IMR-90 (cell line): ENCODE measurements around the gene CYB561D2. TPM values are rescaled to one million over a fixed set of nuclear protein-coding genes. Genes with fewer than 3 reads are reported as not detected.

ENCODE experiments used
- ATAC-seq: fragments of 200-7000 bp; cut with Tn5 transposase; 2 replicates; pipeline ENCODE4 v1.9.1; 2020; ENCODE audit warnings: low read depth, mild to moderate bottlenecking, moderate library complexity
- BruUV-seq: library from RNA; stranded (reverse); fragments of 400-500 nt; replicated peaks from 2 replicates; lab custom pipeline; 2021; lab: Mats Ljungman, UMichigan
- CTCF ChIA-PET: fragments of 300-600 bp; formaldehyde crosslinking; extraction: SDS; loops from one replicate; lab custom pipeline; 2021; ENCODE audit warnings: antibody characterized with exemption; lab: Yijun Ruan, JAX
- POLR2A ChIA-PET: fragments of 300-600 bp; sonication (Branson Sonifier 250); formaldehyde crosslinking; loops from one replicate; lab custom pipeline; 2022; ENCODE audit warnings: antibody characterized with exemption; ENCODE audit not compliant: unreplicated experiment; lab: Charles Lee
- DNase-seq: peaks from one replicate; pipeline ENCODE4 v3.0.0; 2013
- H2AFZ ChIP-seq: replicated peaks from 2 replicates; pipeline ENCODE3; 2013; ENCODE audit warnings: low read length, mild to moderate bottlenecking; ENCODE audit not compliant: poor library complexity
- H2AK5ac ChIP-seq: 2 replicates; pipeline ENCODE4 v1.6.1; 2013; ENCODE audit warnings: low read depth, low read length, inconsistent platforms
- H2AK9ac ChIP-seq: replicated peaks from 2 replicates; pipeline ENCODE3; 2013; ENCODE audit warnings: mild to moderate bottlenecking, low read depth, low read length, moderate library complexity; ENCODE audit not compliant: poor library complexity
- H2BK120ac ChIP-seq: 2 replicates; pipeline ENCODE4 v1.6.1; 2013; ENCODE audit warnings: low read depth, low read length, inconsistent platforms
- H2BK15ac ChIP-seq: 3 replicates; pipeline ENCODE4 v1.6.1; 2013; ENCODE audit warnings: low read depth, low read length, inconsistent platforms
- H2BK20ac ChIP-seq: 2 replicates; pipeline ENCODE4 v1.6.1; 2013; ENCODE audit warnings: low read depth, mild to moderate bottlenecking, inconsistent platforms, low read length, moderate library complexity
- H2BK5ac ChIP-seq: 2 replicates; pipeline ENCODE4 v1.6.1; 2013; ENCODE audit warnings: mild to moderate bottlenecking, low read depth, low read length, inconsistent platforms; ENCODE audit not compliant: poor library complexity, severe bottlenecking
- H3K14ac ChIP-seq: replicated peaks from 2 replicates; pipeline ENCODE4 v1.6.1; 2013; ENCODE audit warnings: low read depth, low read length, inconsistent platforms
- H3K18ac ChIP-seq: 2 replicates; pipeline ENCODE4 v1.6.1; 2013; ENCODE audit warnings: low read depth, low read length, control low read depth
- H3K23ac ChIP-seq: 2 replicates; pipeline ENCODE4 v1.6.1; 2013; ENCODE audit warnings: low read depth, low read length, inconsistent platforms
- H3K27ac ChIP-seq: 2 replicates; pipeline ENCODE4 v1.5.1; 2013; ENCODE audit warnings: mild to moderate bottlenecking, control low read depth, low read length; ENCODE audit not compliant: insufficient read depth
- H3K27me3 ChIP-seq: 2 replicates; pipeline ENCODE4 v1.6.1; 2013; ENCODE audit warnings: low read length; ENCODE audit not compliant: control insufficient read depth, insufficient read depth
- H3K36me3 ChIP-seq: 2 replicates; pipeline ENCODE4 v1.6.1; 2013; ENCODE audit warnings: low read length, mixed read lengths; ENCODE audit not compliant: control insufficient read depth, insufficient read depth
- H3K4ac ChIP-seq: 2 replicates; pipeline ENCODE4 v1.6.1; 2013; ENCODE audit warnings: low read depth, low read length, inconsistent platforms
- H3K4me1 ChIP-seq: 2 replicates; pipeline ENCODE4 v1.6.1; 2013; ENCODE audit warnings: low read length, mixed read lengths; ENCODE audit not compliant: control insufficient read depth, insufficient read depth
- H3K4me2 ChIP-seq: 2 replicates; pipeline ENCODE4 v1.6.1; 2013; ENCODE audit warnings: low read depth, mild to moderate bottlenecking, control low read depth, low read length, moderate library complexity
- H3K4me3 ChIP-seq: 2 replicates; pipeline ENCODE4 v1.5.1; 2013; ENCODE audit warnings: low read depth, mild to moderate bottlenecking, control low read depth, low read length, moderate library complexity; ENCODE audit not compliant: insufficient read depth
- H3K56ac ChIP-seq: 2 replicates; pipeline ENCODE4 v1.6.1; 2013; ENCODE audit warnings: low read length, inconsistent platforms; ENCODE audit not compliant: insufficient read depth; ENCODE audit errors: extremely low read depth
- H3K79me1 ChIP-seq, 2 experiments: 2 replicates each; pipeline ENCODE4 v1.6.1; 2013; ENCODE audit warnings: low read length in 2 of 2, inconsistent platforms in 1 of 2, low read depth in 1 of 2
- H3K9ac ChIP-seq: 2 replicates; pipeline ENCODE4 v1.6.1; 2013; ENCODE audit warnings: low read depth, low read length, control low read depth
- H3K9me1 ChIP-seq: 2 replicates; pipeline ENCODE4 v1.6.1; 2013; ENCODE audit warnings: low read length, inconsistent platforms; ENCODE audit not compliant: insufficient read depth
- H3K9me3 ChIP-seq: 2 replicates; pipeline ENCODE4 v1.6.1; 2013; ENCODE audit warnings: low read length; ENCODE audit not compliant: control insufficient read depth, insufficient read depth
- H4K20me1 ChIP-seq: 2 replicates; pipeline ENCODE4 v1.6.1; 2013; ENCODE audit warnings: low read length, inconsistent platforms; ENCODE audit not compliant: insufficient read depth
- H4K5ac ChIP-seq: 2 replicates; pipeline ENCODE4 v1.6.1; 2013; ENCODE audit warnings: mild to moderate bottlenecking, low read depth, low read length, control low read depth
- H4K8ac ChIP-seq, 2 experiments: 2 replicates each; pipeline ENCODE4 v1.6.1; 2013; ENCODE audit warnings: low read depth in 2 of 2, low read length in 2 of 2, control low read depth in 1 of 2, inconsistent platforms in 1 of 2
- H4K91ac ChIP-seq: 2 replicates; pipeline ENCODE4 v1.6.1; 2013; ENCODE audit warnings: low read depth, low read length, inconsistent platforms; ENCODE audit not compliant: insufficient read depth
- BHLHE40 ChIP-seq: fragments of 150-350 bp; IDR thresholded peaks from 2 replicates; pipeline ENCODE4 v1.6.1; 2016; ENCODE audit warnings: mild to moderate bottlenecking, low read depth, low read length
- CEBPB ChIP-seq: IDR thresholded peaks from 2 replicates; pipeline ENCODE4 v1.6.1; 2012; ENCODE audit warnings: low read depth, low read length, improper control_type of control experiment
- CHD1 ChIP-seq: IDR thresholded peaks from 2 replicates; pipeline ENCODE4 v1.6.1; 2012; ENCODE audit warnings: low read depth, low read length, improper control_type of control experiment
- FOS ChIP-seq: fragments of 150-350 bp; IDR thresholded peaks from 2 replicates; pipeline ENCODE4 v1.6.1; 2016; ENCODE audit warnings: low read depth, low read length
- MAFK ChIP-seq: IDR thresholded peaks from 2 replicates; pipeline ENCODE4 v1.6.1; 2012; ENCODE audit warnings: low read depth, low read length, improper control_type of control experiment
- MAZ ChIP-seq: IDR thresholded peaks from 2 replicates; pipeline ENCODE4 v1.6.1; 2012; ENCODE audit warnings: low read depth, mild to moderate bottlenecking, low read length, improper control_type of control experiment, moderate library complexity, borderline replicate concordance
- MXI1 ChIP-seq: IDR thresholded peaks from 2 replicates; pipeline ENCODE4 v1.6.1; 2012; ENCODE audit warnings: low read depth, mild to moderate bottlenecking, low read length, moderate library complexity, borderline replicate concordance
- NFE2L2 ChIP-seq: fragments of 150-350 bp; IDR thresholded peaks from 2 replicates; pipeline ENCODE4 v1.6.1; 2016; ENCODE audit warnings: low read depth, mild to moderate bottlenecking, low read length
- POLR2A ChIP-seq: IDR thresholded peaks from 2 replicates; pipeline ENCODE4 v1.6.1; 2012; ENCODE audit warnings: mild to moderate bottlenecking, low read depth, low read length
- RAD21 ChIP-seq: IDR thresholded peaks from 2 replicates; pipeline ENCODE4 v1.6.1; 2012; ENCODE audit warnings: low read length, improper control_type of control experiment
- SMC3 ChIP-seq: fragments of 150-350 bp; IDR thresholded peaks from 2 replicates; pipeline ENCODE4 v1.6.1; 2016; ENCODE audit warnings: low read depth, mild to moderate bottlenecking, antibody characterized with exemption, low read length, moderate library complexity
- WGBS, 2 experiments: methylation state at CpG; one replicate each; pipeline versions ENCODE4 v1.1.5 to v1.1.7; 2013; ENCODE audit warnings: missing lambda C conversion rate in 2 of 2; ENCODE audit not compliant: insufficient read length in 1 of 2; ENCODE audit errors: extremely low coverage in 2 of 2; 5-methylcytosine and 5-hydroxymethylcytosine counted together
- dilution Hi-C: fragments of 300-500 bp; cut with HindIII; formaldehyde crosslinking; loops from one replicate; pipeline ENCODE4 v1.14.3; 2018; ENCODE audit warnings: low sequenced_read_pairs; ENCODE audit not compliant: unreplicated experiment
- in situ Hi-C: fragments of 300-500 bp; cut with MboI; formaldehyde crosslinking; loops from 3 replicates; pipeline ENCODE4 v1.14.3; 2019; ENCODE audit warnings: low sequenced_read_pairs, inconsistent platforms, mixed read lengths
- intact Hi-C: fragments of 100-400 bp; cut with micrococcal nuclease; formaldehyde crosslinking; loops from 2 replicates; pipeline ENCODE4 v1.10.0; 2022
- polyA plus RNA-seq, 3 experiments: library from polyadenylated mRNA; depleted of rRNA; stranded (reverse); fragments of >200 nt; gene quantifications; 2 replicates each; pipeline ENCODE4 v1.2.3, GENCODE V29; 2012; ENCODE audit warnings: low replicate concordance in 1 of 3
- total RNA-seq: library from RNA; depleted of rRNA; stranded (reverse); fragments of >200 nt; gene quantifications from 2 replicates; pipeline ENCODE4 v1.2.3, GENCODE V29; 2012
- TF ChIP-seq, protein P1 (sequence below): fragments of 150-350 bp; IDR thresholded peaks from 2 replicates; pipeline ENCODE4 v1.6.1; 2016; ENCODE audit warnings: low read depth, mild to moderate bottlenecking, low read length, moderate library complexity, borderline replicate concordance
- TF ChIP-seq, protein P2 (sequence below): conservative IDR thresholded peaks from 2 replicates; pipeline ENCODE4 v1.5.1; 2012; ENCODE audit warnings: mild to moderate bottlenecking, low read depth, low read length, improper control_type of control experiment

CYB561D2 gene
- total and polyA plus RNA-seq, 2 of the 4 experiments (the other 2 are of a cell fraction), result 29.2 to 31.7 TPM

DNA sequence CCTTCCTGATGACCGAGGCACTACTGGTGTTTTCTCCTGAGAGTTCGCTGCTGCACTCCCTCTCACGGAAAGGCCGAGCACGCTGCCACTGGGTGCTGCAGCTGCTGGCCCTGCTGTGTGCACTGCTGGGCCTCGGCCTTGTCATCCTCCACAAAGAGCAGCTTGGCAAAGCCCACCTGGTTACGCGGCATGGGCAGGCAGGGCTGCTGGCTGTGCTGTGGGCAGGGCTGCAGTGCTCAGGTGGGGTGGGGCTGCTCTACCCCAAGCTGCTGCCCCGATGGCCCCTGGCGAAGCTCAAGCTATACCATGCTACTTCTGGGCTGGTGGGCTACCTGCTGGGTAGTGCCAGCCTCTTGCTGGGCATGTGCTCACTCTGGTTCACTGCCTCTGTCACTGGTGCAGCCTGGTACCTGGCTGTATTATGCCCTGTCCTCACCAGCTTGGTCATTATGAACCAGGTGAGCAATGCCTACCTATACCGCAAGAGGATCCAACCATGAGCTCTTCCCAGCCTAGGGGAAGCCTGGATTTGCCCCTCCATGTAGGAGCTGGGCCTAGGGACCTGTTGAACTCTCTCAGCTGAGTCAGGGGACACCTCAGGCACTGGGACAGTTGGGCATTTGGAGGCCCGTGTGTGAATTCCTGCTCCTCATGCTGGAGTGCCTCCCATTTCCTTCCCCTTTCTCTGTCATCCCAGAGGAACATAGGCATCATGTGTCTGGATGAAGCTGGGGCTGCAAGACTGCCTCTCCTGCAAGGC, 2.8 kb downstream of the CYB561D2 start:
- intact Hi-C loops, result no loop called here

More for the DNA sequence above, 2.8 kb downstream of the CYB561D2 start:
- no peak overlapping the region for H3K27ac ChIP-seq
- ATAC-seq (no peak), DNase-seq (no peak)
- H2AFZ ChIP-seq, result no peak overlapping the region
- ChIA-PET CTCF (interaction anchor here (0.8 kb wide), 1 partner anchor 8 kb away, joined by 3 read pairs; no protein-coding TSS in a partner anchor), POLR2A (interaction anchor here (1.0 kb wide), 1 partner anchor 16 kb away, joined by 3 read pairs; no protein-coding TSS in a partner anchor)
- H3K18ac ChIP-seq, result no peak overlapping the region
- BruUV-seq, result no TSS peak
- H4K91ac ChIP-seq, result no peak overlapping the region
- no peak overlapping the region for H2AK5ac ChIP-seq
- peaks cover 48% of the 10 kb centered on the region for H4K20me1 ChIP-seq
- no peaks in the 10 kb centered on the region for H3K9me3 ChIP-seq
- H3K36me3 ChIP-seq, result peaks cover 47% of the 10 kb centered on the region
- no peak overlapping the region for H3K4me3 ChIP-seq
- no peak overlapping the region for H2BK20ac ChIP-seq
- H2BK120ac ChIP-seq, result no peak overlapping the region
- TF ChIP-seq, protein P1, sequence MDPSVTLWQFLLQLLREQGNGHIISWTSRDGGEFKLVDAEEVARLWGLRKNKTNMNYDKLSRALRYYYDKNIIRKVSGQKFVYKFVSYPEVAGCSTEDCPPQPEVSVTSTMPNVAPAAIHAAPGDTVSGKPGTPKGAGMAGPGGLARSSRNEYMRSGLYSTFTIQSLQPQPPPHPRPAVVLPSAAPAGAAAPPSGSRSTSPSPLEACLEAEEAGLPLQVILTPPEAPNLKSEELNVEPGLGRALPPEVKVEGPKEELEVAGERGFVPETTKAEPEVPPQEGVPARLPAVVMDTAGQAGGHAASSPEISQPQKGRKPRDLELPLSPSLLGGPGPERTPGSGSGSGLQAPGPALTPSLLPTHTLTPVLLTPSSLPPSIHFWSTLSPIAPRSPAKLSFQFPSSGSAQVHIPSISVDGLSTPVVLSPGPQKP, result no peak
- TF ChIP-seq POLR2A, result no peak
- no peak for TF ChIP-seq RAD21
- TF ChIP-seq FOS, result no peak
- TF ChIP-seq CEBPB, result no peak
- no peak for TF ChIP-seq NFE2L2
- no peak for TF ChIP-seq SMC3
- TF ChIP-seq CHD1, result no peak
- TF ChIP-seq MAZ, result no peak
- no peak for TF ChIP-seq BHLHE40
- TF ChIP-seq MAFK, result no peak
- TF ChIP-seq, protein P2, sequence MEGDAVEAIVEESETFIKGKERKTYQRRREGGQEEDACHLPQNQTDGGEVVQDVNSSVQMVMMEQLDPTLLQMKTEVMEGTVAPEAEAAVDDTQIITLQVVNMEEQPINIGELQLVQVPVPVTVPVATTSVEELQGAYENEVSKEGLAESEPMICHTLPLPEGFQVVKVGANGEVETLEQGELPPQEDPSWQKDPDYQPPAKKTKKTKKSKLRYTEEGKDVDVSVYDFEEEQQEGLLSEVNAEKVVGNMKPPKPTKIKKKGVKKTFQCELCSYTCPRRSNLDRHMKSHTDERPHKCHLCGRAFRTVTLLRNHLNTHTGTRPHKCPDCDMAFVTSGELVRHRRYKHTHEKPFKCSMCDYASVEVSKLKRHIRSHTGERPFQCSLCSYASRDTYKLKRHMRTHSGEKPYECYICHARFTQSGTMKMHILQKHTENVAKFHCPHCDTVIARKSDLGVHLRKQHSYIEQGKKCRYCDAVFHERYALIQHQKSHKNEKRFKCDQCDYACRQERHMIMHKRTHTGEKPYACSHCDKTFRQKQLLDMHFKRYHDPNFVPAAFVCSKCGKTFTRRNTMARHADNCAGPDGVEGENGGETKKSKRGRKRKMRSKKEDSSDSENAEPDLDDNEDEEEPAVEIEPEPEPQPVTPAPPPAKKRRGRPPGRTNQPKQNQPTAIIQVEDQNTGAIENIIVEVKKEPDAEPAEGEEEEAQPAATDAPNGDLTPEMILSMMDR, result no peak
- no peak for TF ChIP-seq MXI1
- peaks cover 35% of the 10 kb centered on the region for H3K4me1 ChIP-seq
- no peak overlapping the region for H2AK9ac ChIP-seq
- H3K56ac ChIP-seq, result no peak overlapping the region
- H3K9ac ChIP-seq, result no peak overlapping the region
- H3K27me3 ChIP-seq, result no peaks in the 10 kb centered on the region
- H3K23ac ChIP-seq, result no peak overlapping the region
- H2BK5ac ChIP-seq, result no peak overlapping the region
- in situ Hi-C loops, result no loop called here
- no peak overlapping the region for H3K4ac ChIP-seq
- H3K14ac ChIP-seq, result no peak overlapping the region
- dilution Hi-C loops, result no loop called here
- H3K9me1 ChIP-seq, result peaks cover 17% of the 10 kb centered on the region; the same call in 1 of the 2 replicates
- peaks cover 23 to 75% of the 10 kb centered on the region in 2 experiments for H3K79me1 ChIP-seq
- no peak overlapping the region for H3K4me2 ChIP-seq
- H4K8ac ChIP-seq, result no peak overlapping the region
- 92% methylated on average over 11 of the region's 12 CpGs; no CpG with 5 or more reads in 1 of the 2 experiments for WGBS, 2 experiments
- no peak overlapping the region for H2BK15ac ChIP-seq
- H4K5ac ChIP-seq, result no peak overlapping the region
